OCI-LY1 (cell line): ENCODE results near the gene SARM1.

Experiments
- H2AFZ ChIP-seq: fragments of 200-600 bp; sonication (generic), shearing (Covaris generic); 2 replicates; pipeline ENCODE4 v1.6.0; 2014; ENCODE audit warnings: antibody characterized with exemption, mild to moderate bottlenecking, low read length
- H3F3A ChIP-seq: fragments of 200-600 bp; sonication (generic), shearing (Covaris generic); 2 replicates; pipeline ENCODE4 v1.6.0; 2014; ENCODE audit warnings: mild to moderate bottlenecking, antibody characterized with exemption, low read length, moderate library complexity; ENCODE audit not compliant: insufficient read depth
- H3K27ac ChIP-seq: fragments of 200-600 bp; sonication (generic); 2 replicates; pipeline ENCODE4 v1.5.1; 2014; ENCODE audit warnings: low read length, mixed run types, mild to moderate bottlenecking, low read depth; ENCODE audit not compliant: poor library complexity, severe bottlenecking
- H3K27me3 ChIP-seq: fragments of 200-600 bp; sonication (generic); 2 replicates; pipeline ENCODE4 v1.6.0; 2014; ENCODE audit warnings: antibody characterized with exemption, mild to moderate bottlenecking, low read length, moderate library complexity; ENCODE audit not compliant: insufficient read depth
- H3K36me3 ChIP-seq: fragments of 200-600 bp; sonication (generic); 2 replicates; pipeline ENCODE4 v1.6.1; 2014; ENCODE audit warnings: mild to moderate bottlenecking, antibody characterized with exemption, low read length, moderate library complexity, mixed read lengths; ENCODE audit not compliant: insufficient read depth
- H3K4me1 ChIP-seq: fragments of 200-600 bp; sonication (generic); 2 replicates; pipeline ENCODE4 v1.5.1; 2014; ENCODE audit warnings: mild to moderate bottlenecking, low read length, moderate library complexity; ENCODE audit not compliant: insufficient read depth, severe bottlenecking
- H3K4me2 ChIP-seq: fragments of 200-600 bp; sonication (generic), shearing (Covaris generic); 2 replicates; pipeline ENCODE4 v1.6.1; 2014; ENCODE audit warnings: low read length
- H3K4me3 ChIP-seq: fragments of 200-600 bp; sonication (generic); 2 replicates; pipeline ENCODE4 v1.5.1; 2014; ENCODE audit warnings: low read length, low read depth, mild to moderate bottlenecking, mixed read lengths; ENCODE audit not compliant: poor library complexity, severe bottlenecking
- H3K79me2 ChIP-seq: fragments of 200-600 bp; shearing (Covaris generic); 2 replicates; pipeline ENCODE4 v1.6.1; 2016; ENCODE audit warnings: mixed run types, low read length, mixed read lengths; ENCODE audit not compliant: insufficient read depth
- H3K9ac ChIP-seq: fragments of 200-600 bp; sonication (generic), shearing (Covaris generic); 2 replicates; pipeline ENCODE4 v1.6.1; 2014; ENCODE audit warnings: mild to moderate bottlenecking, low read length, mixed read lengths
- H3K9me2 ChIP-seq: fragments of 200-600 bp; sonication (generic), shearing (Covaris generic); 2 replicates; pipeline ENCODE4 v1.6.1; 2014; ENCODE audit warnings: low read depth, mild to moderate bottlenecking, low read length, mixed read lengths
- H3K9me3 ChIP-seq: fragments of 200-600 bp; shearing (Covaris generic); 2 replicates; pipeline ENCODE4 v1.6.1; 2014; ENCODE audit warnings: low read length, mixed read lengths
- H4K20me1 ChIP-seq: fragments of 200-600 bp; sonication (generic), shearing (Covaris generic); 2 replicates; pipeline ENCODE4 v1.6.0; 2016; ENCODE audit warnings: mild to moderate bottlenecking, low read length; ENCODE audit not compliant: insufficient read depth
- CTCF ChIP-seq: fragments of 200-600 bp; sonication (generic), shearing (Covaris generic); IDR thresholded peaks from 2 replicates; pipeline ENCODE4 v1.5.1; 2017; ENCODE audit warnings: mild to moderate bottlenecking, antibody characterized with exemption, low read length, moderate library complexity, mixed read lengths
- EZH2 ChIP-seq: fragments of 200-600 bp; sonication (generic), shearing (Covaris generic); IDR thresholded peaks from 2 replicates; pipeline ENCODE4 v1.8.0; 2017; ENCODE audit warnings: borderline replicate concordance, mixed run types, mild to moderate bottlenecking, antibody characterized with exemption, low read length, moderate library complexity, mixed read lengths

The SARM1 gene

GRCh38 chr17:28364665-28365363 lies 6.7 kb upstream of the SARM1 start, which contains the start of gene SEBOX:
TSS of gene SEBOX (minus strand) at chr17:28365199. CDS start at chr17:28365151, 48 bp downstream.
- no peak within 1 kb of the TSS for H3K9ac ChIP-seq
- peaks cover 35% of the 10 kb centered on the region for H3K36me3 ChIP-seq
- H3K27me3 ChIP-seq: no peaks in the 10 kb centered on the region
- no peaks in the 10 kb centered on the region for H3K9me3 ChIP-seq
- H3K4me2 ChIP-seq: no peak within 1 kb of the TSS
- TF ChIP-seq CTCF (no peak), EZH2 (no peak)
- H3F3A ChIP-seq: no peaks in the 10 kb centered on the region
- H3K27ac ChIP-seq: no peak within 1 kb of the TSS
- no peaks in the 10 kb centered on the region for H3K79me2 ChIP-seq
- H4K20me1 ChIP-seq: no peaks in the 10 kb centered on the region
- no peaks in the 10 kb centered on the region for H3K9me2 ChIP-seq
- no peaks in the 10 kb centered on the region for H3K4me1 ChIP-seq
- H2AFZ ChIP-seq: no peak within 1 kb of the TSS
- no peak within 1 kb of the TSS for H3K4me3 ChIP-seq

- no peaks in the 10 kb centered on the region for H3K79me2 ChIP-seq
- no peaks in the 10 kb centered on the region for H4K20me1 ChIP-seq
- H3K9ac ChIP-seq: no peak overlapping the region
- no peaks in the 10 kb centered on the region for H3K4me1 ChIP-seq
- H3K27me3 ChIP-seq: no peaks in the 10 kb centered on the region
- H3K4me2 ChIP-seq: no peak overlapping the region
- H3K9me2 ChIP-seq: no peaks in the 10 kb centered on the region
- no peaks in the 10 kb centered on the region for H3K9me3 ChIP-seq
- H3K4me3 ChIP-seq: no peak overlapping the region
- no peak overlapping the region for H2AFZ ChIP-seq
- H3F3A ChIP-seq: no peaks in the 10 kb centered on the region; the same call in 1 of the 2 replicates
- no peak overlapping the region for H3K27ac ChIP-seq
- no peak for TF ChIP-seq CTCF
- TF ChIP-seq EZH2: no peak
- peaks cover 29% of the 10 kb centered on the region for H3K36me3 ChIP-seq
Observed at GRCh38 chr17:28365487-28365886, 6.0 kb upstream of the SARM1 start.

GRCh38 chr17:28366605-28367004 lies 4.9 kb upstream of the SARM1 start:
- H2AFZ ChIP-seq: no peak overlapping the region
- H4K20me1 ChIP-seq: no peaks in the 10 kb centered on the region
- no peaks in the 10 kb centered on the region; the same call in 1 of the 2 replicates for H3F3A ChIP-seq
- no peak overlapping the region for H3K4me2 ChIP-seq
- H3K27me3 ChIP-seq: no peaks in the 10 kb centered on the region
- peaks cover 18% of the 10 kb centered on the region; the same call in 1 of the 2 replicates for H3K36me3 ChIP-seq
- H3K9me3 ChIP-seq: no peaks in the 10 kb centered on the region
- no peaks in the 10 kb centered on the region for H3K9me2 ChIP-seq
- no peaks in the 10 kb centered on the region for H3K4me1 ChIP-seq
- TF ChIP-seq CTCF (no peak), EZH2 (no peak)
- no peaks in the 10 kb centered on the region for H3K79me2 ChIP-seq
- no peak overlapping the region for H3K27ac ChIP-seq
- no peak overlapping the region for H3K4me3 ChIP-seq
- H3K9ac ChIP-seq: no peak overlapping the region
